CD4-positive, alpha-beta T cell (primary cell): ENCODE measurements around the gene CFAP410. TPM values are rescaled to one million over a fixed set of nuclear protein-coding genes. Genes with fewer than 3 reads are reported as not detected.

Experiments
- ATAC-seq: fragments of 200-7000 bp; cut with Tn5 transposase; one replicate; pipeline ENCODE4 v1.10.0; 2022; ENCODE audit warnings: mild to moderate bottlenecking; ENCODE audit not compliant: poor library complexity
- CTCF ChIA-PET: fragments of 350-600 bp; sonication (Branson Sonifier 250); formaldehyde crosslinking; loops from one replicate; lab custom pipeline; 2021; ENCODE audit warnings: antibody characterized with exemption, inconsistent platforms; lab: Charles Lee
- POLR2A ChIA-PET: fragments of 350-600 bp; sonication (Branson Sonifier 250); formaldehyde crosslinking; loops from one replicate; lab custom pipeline; 2021; ENCODE audit warnings: antibody characterized with exemption, inconsistent platforms; lab: Charles Lee
- DNase-seq, 14 experiments: peaks; one replicate each; pipeline ENCODE4 v3.0.0-alpha.2; 2013 to 2020; ENCODE audit warnings: mixed read lengths in 2 of 14
- H3K27ac ChIP-seq, 2 donors: one replicate each; pipeline versions ENCODE4 v1.5.1 to v1.7.0; 2013; ENCODE audit warnings: low read length in 2 of 2, low read depth in 1 of 2, mild to moderate bottlenecking in 1 of 2
- H3K27me3 ChIP-seq, 2 experiments: 1 replicate in 1 of 2; 2 replicates in 1 of 2; pipeline versions ENCODE4 v1.6.1 to v1.7.0; 2013; ENCODE audit warnings: low read length in 2 of 2, control low read depth in 1 of 2, mild to moderate bottlenecking in 1 of 2, moderate library complexity in 1 of 2; ENCODE audit not compliant: insufficient read depth in 2 of 2, control insufficient read depth in 1 of 2
- H3K36me3 ChIP-seq: one replicate; pipeline ENCODE4 v1.6.1; 2013; ENCODE audit warnings: low read length, control low read depth; ENCODE audit not compliant: insufficient read depth
- H3K4me1 ChIP-seq: one replicate; pipeline ENCODE4 v1.6.1; 2013; ENCODE audit warnings: low read length, control low read depth; ENCODE audit not compliant: insufficient read depth
- H3K4me3 ChIP-seq: one replicate; pipeline ENCODE4 v1.5.1; 2013; ENCODE audit warnings: mild to moderate bottlenecking, low read length, moderate library complexity
- H3K9me3 ChIP-seq, 2 experiments: 1 replicate in 1 of 2; 2 replicates in 1 of 2; pipeline versions ENCODE4 v1.6.1 to v1.7.0; 2013; ENCODE audit warnings: low read length in 2 of 2, mild to moderate bottlenecking in 2 of 2, control low read depth in 1 of 2, moderate library complexity in 1 of 2; ENCODE audit not compliant: control insufficient read depth in 1 of 2, insufficient read depth in 1 of 2
- H3K27ac Mint-ChIP-seq: one replicate; pipeline ENCODE4 v1.8.0; 2020; ENCODE audit warnings: mixed read lengths
- H3K27me3 Mint-ChIP-seq: one replicate; pipeline ENCODE4 v1.8.0; 2021; ENCODE audit warnings: mixed read lengths
- H3K36me3 Mint-ChIP-seq: one replicate; pipeline ENCODE4 v1.8.0; 2021; ENCODE audit warnings: low read depth, mixed read lengths
- H3K4me1 Mint-ChIP-seq: one replicate; pipeline ENCODE4 v1.8.0; 2021; ENCODE audit warnings: low read depth, mixed read lengths
- H3K4me3 Mint-ChIP-seq: one replicate; pipeline ENCODE4 v1.8.0; 2020; ENCODE audit warnings: mild to moderate bottlenecking, mixed read lengths
- H3K9me3 Mint-ChIP-seq: one replicate; pipeline ENCODE4 v1.8.0; 2020; ENCODE audit warnings: mixed read lengths
- CTCF ChIP-seq: fragments of 200-600 bp; IDR thresholded peaks from one replicate; pipeline ENCODE4 v1.8.0; 2022; ENCODE audit warnings: antibody characterized with exemption, mild to moderate bottlenecking
- intact Hi-C, 2 experiments: fragments of 100-400 bp; cut with DNase I in 1 of 2; cut with micrococcal nuclease in 1 of 2; formaldehyde crosslinking; loops; one replicate each; pipeline versions ENCODE4 v1.15.1 to v1.9.0; 2023 to 2025; cut with DNase I, micrococcal nuclease
- total RNA-seq, 174 experiments: library from RNA in 2 of 174; stranded (reverse) in 2 of 174; gene quantifications; one replicate each; pipeline ENCODE4 v1.2.3 and lab custom pipeline; 2021 to 2026

The CFAP410 gene
- total RNA-seq, 2 experiments from 2014 or later = 50.1 to 51.6 TPM

- Histone ChIP-seq H3K27me3 (no peaks in the 10 kb centered on the region), H3K4me1 (peaks cover 14% of the 10 kb centered on the region), H3K36me3 (no peaks in the 10 kb centered on the region), H3K9me3 (no peaks in the 10 kb centered on the region), H3K4me3 (no peak overlapping the region), H3K27ac (no peak overlapping the region)
- ATAC-seq (no peak), DNase-seq (no peak)
- POLR2A ChIA-PET = interaction anchor here (1.0 kb wide), 1 partner anchor 11 kb away, joined by 4 read pairs; no protein-coding TSS in a partner anchor
- Mint-ChIP-seq H3K36me3 (no peaks in the 10 kb centered on the region), H3K27me3 (peaks cover 4% of the 10 kb centered on the region), H3K4me3 (no peak overlapping the region), H3K27ac (no peak overlapping the region), H3K9me3 (no peaks in the 10 kb centered on the region), H3K4me1 (no peaks in the 10 kb centered on the region)
- CTCF ChIA-PET = no interaction called here
- intact Hi-C loops = no loop called here
- TF ChIP-seq CTCF = no peak
These were observed 52.2 kb downstream of the CFAP410 start for GRCh38 chr21:44286716-44287632.

- Mint-ChIP-seq H3K4me3 (no peak overlapping the region), H3K9me3 (no peaks in the 10 kb centered on the region), H3K36me3 (no peaks in the 10 kb centered on the region), H3K27me3 (peaks cover 4% of the 10 kb centered on the region), H3K4me1 (no peaks in the 10 kb centered on the region), H3K27ac (no peak overlapping the region)
- ChIA-PET CTCF (no interaction called here), POLR2A (no interaction called here)
- Histone ChIP-seq H3K4me3 (no peak overlapping the region), H3K27me3 (no peaks in the 10 kb centered on the region), H3K27ac (no peak overlapping the region), H3K9me3 (no peaks in the 10 kb centered on the region), H3K4me1 (peaks cover 8% of the 10 kb centered on the region), H3K36me3 (no peaks in the 10 kb centered on the region)
- ATAC-seq = no peak
- DNase-seq = no peak
- intact Hi-C loops = no loop called here
- no peak for TF ChIP-seq CTCF
These were observed 53.0 kb downstream of the CFAP410 start for GRCh38 chr21:44286086-44286715.

- intact Hi-C loops = no loop called here
- H3K9me3 ChIP-seq = no peaks in the 10 kb centered on the region
- H3K27me3 ChIP-seq = no peaks in the 10 kb centered on the region
- CTCF ChIA-PET = no interaction called here
- no peak within 1 kb of the TSS for H3K27ac ChIP-seq
- Mint-ChIP-seq H3K4me3 (no peak within 1 kb of the TSS), H3K27ac (no peak within 1 kb of the TSS), H3K9me3 (no peaks in the 10 kb centered on the region), H3K4me1 (no peaks in the 10 kb centered on the region), H3K27me3 (peaks cover 4% of the 10 kb centered on the region), H3K36me3 (no peaks in the 10 kb centered on the region)
- H3K4me3 ChIP-seq = no peak within 1 kb of the TSS
- H3K36me3 ChIP-seq = no peaks in the 10 kb centered on the region
- peak in 1 of 14 experiments; percentile 22 for DNase-seq
- POLR2A ChIA-PET = no interaction called here
- peaks cover 6% of the 10 kb centered on the region for H3K4me1 ChIP-seq
- ATAC-seq = no peak
- no peak for TF ChIP-seq CTCF
These were observed 53.8 kb downstream of the CFAP410 start, which contains the start of gene AIRE for GRCh38 chr21:44285138-44285992. AIRE (plus strand) TSS chr21:44285876; CDS start chr21:44286007, 131 bp downstream.
